Urothelium cell line (cell line): ENCODE results near the gene TMEM147.

Experiments used
- DNase-seq: peaks from one replicate; pipeline ENCODE4 v3.0.0; 2011; ENCODE audit warnings: low spot score, mixed read lengths
- FAIRE-seq: peaks from 2 replicates; lab custom pipeline; 2011; peaks lifted over from hg19 to GRCh38; lab: Jason Lieb, UNC

The TMEM147 gene

GRCh38 chr19:35518313-35518712 lies 27.1 kb upstream of the TMEM147 start:
- DNase-seq: peak; percentile 78
- peak; percentile 74 for FAIRE-seq

DNA sequence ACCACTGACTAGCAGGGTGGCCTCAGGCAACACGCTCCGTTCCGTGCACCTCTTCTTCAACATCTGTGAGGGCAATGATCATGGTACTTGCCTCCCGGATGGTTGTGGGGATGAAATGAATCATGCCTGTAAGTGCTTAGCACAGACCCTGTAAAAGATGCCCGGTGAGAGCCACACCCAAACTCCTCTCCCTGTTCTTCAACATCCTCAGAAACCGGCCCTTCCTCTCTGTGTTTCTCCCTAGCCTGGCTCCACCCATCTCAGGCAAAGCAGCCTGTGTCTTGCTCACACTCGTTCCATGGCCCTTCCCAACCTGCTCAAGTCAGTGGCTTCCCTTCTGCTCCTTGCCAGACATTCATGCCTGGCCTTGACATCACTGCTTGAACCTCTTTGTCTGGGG lies 26.1 kb upstream of the TMEM147 start:
- FAIRE-seq (peak; percentile 58), DNase-seq (peak; percentile 46)

GRCh38 chr19:35521124-35521743 lies 24.2 kb upstream of the TMEM147 start:
- FAIRE-seq (no peak), DNase-seq (no peak)

DNA sequence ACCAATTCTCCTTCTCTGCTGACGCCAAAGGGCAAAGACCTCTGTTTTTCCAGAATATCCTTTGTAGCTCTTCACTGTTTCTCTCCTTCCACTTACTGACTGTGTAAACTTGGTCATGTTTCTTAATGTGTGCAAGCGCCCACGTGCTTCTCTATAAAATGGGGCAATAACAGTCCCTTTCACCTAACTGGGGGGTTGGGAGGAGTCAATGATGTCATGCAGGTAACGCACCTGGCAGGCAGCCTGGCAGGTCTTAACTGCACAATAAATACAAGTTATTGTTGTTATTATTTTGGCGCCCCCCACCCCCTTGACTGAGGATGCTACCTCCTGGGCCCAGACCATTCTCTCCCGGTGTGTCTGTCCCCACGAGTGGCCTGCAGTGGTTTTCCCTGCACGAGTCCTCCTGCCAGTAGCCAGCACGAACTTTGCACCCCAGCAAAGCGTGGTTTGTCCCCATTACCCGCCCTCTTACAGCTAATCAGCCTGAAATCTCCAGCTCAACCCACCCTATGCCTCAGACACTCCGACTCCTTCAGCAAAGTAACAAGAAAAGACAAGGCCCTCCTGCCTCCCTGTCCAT lies 22.6 kb upstream of the TMEM147 start:
- no peak for DNase-seq
- no peak for FAIRE-seq

DNA sequence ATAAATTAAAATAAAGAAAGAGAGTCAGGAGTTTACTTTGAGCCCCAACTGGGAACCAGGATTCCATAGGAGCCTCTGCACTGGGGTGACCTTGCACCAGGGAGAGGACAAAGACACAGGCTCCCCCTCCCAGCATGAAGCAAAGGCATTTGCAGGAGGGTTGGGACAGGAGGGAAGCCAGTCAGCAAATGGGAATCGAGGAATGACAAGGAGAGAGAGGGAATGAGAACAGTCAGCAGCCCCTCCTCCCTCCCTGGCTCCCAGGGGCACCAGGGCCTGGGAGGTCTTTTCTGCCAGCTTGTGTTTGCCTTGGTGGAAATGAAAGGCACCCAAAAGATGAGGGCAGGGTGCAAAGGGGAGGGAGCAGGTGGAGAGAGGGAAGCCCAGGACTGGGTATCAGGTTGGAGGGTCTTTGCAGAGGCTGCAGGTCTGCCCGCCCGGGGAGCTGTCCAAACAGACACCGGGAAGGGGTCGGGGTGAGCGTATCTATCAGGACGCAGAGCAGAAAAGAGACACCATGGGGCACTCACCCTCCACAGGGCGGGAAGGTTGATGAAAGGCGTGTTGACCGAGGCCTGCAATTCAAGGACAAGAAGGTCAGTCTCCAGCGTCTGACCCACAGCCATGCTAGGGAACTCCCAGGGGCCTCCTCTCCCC lies 21.1 kb upstream of the TMEM147 start:
- no peak for FAIRE-seq

DNA sequence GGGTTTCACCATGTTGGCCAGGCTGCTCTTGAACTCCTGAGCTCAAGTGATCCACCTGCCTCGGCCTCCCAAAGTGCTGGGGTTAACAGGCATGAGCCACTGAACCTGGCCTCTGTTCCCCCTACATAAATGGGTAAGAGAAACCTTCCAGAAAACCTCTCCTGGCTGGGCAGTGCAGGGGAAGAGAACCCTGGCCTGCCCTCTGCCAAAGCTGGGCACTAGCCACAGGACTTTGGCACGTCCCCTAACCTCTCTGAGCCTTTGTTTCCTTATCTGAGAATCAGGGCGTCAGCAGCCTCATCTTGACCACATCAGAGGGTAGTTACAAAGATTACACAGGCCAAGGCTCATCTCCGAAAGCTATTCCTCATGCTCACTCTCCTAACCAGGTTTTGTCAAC lies 19.6 kb upstream of the TMEM147 start:
- DNase-seq: no peak

More for the DNA sequence above, 21.1 kb upstream of the TMEM147 start:
- no peak for DNase-seq

GRCh38 chr19:35528218-35529038 lies 17.0 kb upstream of the TMEM147 start, which contains the start of gene SBSN:
TSS of gene SBSN (minus strand) at chr19:35528311. CDS start at chr19:35528281, 30 bp downstream.
- FAIRE-seq (peak; percentile 5), DNase-seq (peak; percentile 27)

More for the DNA sequence above, 19.6 kb upstream of the TMEM147 start:
- FAIRE-seq: no peak

- no peak for FAIRE-seq
- DNase-seq: no peak
These were observed 15.9 kb upstream of the TMEM147 start for GRCh38 chr19:35529241-35530218.

DNA sequence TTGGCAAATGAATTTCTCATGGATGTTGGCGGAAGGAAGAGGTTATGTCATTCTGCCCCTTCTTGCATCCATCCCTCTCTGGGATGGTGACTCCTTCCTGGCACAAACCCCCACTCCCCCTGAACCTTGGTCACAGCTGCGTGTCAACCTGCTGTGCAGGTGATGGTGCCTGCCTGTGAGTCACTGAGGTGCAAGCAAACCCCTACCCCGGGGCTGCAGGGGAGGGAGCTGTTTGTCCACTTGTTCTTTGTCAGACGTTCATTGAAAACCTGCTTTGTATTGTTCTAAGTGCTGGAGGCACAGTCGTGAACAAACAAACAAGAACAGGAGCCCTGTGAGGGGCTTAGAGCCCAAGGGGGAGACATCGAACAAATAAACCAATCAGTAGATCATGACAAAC lies 14.1 kb upstream of the TMEM147 start:
- no peak for DNase-seq
- FAIRE-seq: peak; percentile 27

- FAIRE-seq (no peak), DNase-seq (no peak)
These were observed 12.1 kb upstream of the TMEM147 start, which contains the start of gene GAPDHS for GRCh38 chr19:35533201-35533821. TSS of gene GAPDHS (plus strand) at chr19:35533456. CDS start at chr19:35533528, 72 bp downstream.

- DNase-seq: no peak
- no peak for FAIRE-seq
These were observed 11.5 kb upstream of the TMEM147 start for GRCh38 chr19:35533822-35534392.

DNA sequence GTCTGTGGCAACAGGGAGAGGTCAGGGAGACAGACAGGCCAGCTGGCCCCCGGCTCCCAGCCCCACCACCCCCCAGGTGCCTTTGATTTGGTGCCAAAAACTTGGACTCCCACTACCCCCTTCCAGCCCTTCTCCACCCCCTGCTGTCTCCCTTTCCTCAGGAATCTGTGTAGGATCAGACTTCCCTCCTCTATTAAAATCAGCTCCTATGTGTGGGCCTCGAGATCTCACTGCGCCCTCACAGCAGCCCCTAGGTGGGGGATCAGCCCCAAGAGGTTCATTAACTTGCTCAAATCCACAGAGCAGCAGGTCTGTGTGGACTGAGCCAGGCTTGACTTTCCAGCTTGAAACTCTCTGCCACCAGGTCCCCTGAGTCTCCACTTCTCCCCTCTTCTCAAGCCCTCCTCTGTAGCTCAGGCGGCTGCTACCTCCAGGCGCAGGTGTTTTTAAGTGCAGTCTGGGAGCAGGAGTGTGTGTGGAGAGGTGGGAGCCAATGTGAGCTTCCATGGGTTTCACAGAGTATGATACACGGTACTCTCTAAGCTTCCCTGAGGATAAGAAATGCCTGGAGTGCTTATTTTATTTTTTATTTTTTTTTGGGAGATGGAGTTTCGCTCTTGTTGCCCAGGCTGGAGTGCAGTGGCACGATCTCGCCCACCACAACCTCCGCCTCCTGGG lies 10.5 kb upstream of the TMEM147 start:
- FAIRE-seq (no peak), DNase-seq (no peak)

DNA sequence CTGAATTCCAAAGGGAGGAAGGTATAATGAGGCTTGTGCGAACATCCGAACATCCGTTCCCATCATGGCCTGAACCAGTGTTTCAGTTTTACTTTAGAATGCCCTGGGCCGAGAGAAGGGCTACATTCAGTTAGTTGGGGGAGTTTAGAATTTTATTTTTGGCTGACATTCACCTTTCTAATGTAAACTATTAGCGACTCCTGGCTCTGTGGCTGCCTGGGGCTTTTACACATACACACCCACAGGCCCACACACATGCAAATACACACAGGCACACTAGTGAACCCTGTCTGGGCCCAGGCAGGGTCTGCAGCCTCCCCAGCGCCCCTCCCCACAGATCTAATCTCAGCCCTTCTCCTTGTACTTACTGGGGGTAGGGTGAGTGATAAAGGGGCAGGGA lies 6.1 kb upstream of the TMEM147 start:
- FAIRE-seq: no peak
- no peak for DNase-seq

GRCh38 chr19:35539850-35540249 lies 5.6 kb upstream of the TMEM147 start:
- DNase-seq (no peak), FAIRE-seq (no peak)

GRCh38 chr19:35540356-35540927 lies 5.0 kb upstream of the TMEM147 start:
- FAIRE-seq (no peak), DNase-seq (no peak)

DNA sequence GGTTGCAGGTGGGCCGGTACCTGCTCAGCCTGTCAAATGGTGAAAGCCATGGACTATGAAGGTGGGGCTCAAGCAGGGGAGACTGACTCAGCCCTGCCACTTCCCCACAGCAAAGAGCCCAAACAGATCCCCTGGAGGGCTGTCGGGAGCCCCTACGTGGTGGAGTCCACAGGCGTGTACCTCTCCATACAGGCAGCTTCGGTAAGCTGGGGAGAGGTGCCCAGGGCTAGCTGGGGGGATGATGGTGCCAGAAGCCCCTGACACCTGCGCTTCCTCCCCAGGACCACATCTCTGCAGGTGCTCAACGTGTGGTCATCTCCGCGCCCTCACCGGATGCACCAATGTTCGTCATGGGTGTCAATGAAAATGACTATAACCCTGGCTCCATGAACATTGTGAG lies 3.2 kb upstream of the TMEM147 start:
- DNase-seq (no peak), FAIRE-seq (no peak)

GRCh38 chr19:35543280-35544109 lies 1.9 kb upstream of the TMEM147 start:
- no peak for DNase-seq
- FAIRE-seq: no peak
